Measurements from ENCODE around the gene SNX24.

DNA sequence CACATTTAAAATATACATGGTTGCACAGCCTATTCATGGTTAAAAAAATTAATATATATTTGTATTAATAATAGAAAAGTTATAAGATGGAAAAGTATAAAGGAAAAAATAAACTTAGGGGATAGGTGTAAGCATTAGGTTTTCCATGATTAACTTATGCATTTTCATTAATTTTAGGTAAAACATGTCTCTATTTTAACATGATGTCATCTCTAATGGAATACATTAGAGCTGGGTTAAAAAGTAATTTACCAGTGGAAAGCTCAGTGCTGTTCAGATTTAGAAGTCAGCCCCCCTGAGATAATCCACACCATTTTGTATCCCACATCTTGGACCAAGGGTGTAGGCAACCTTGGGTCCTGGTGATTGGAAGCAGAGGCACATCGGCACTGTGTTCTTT is 49.7 kb downstream of the SNX24 start:
- no peak for TF ChIP-seq CTCF (IDR thresholded peaks at IDR 0.05)
- TF ChIP-seq EP300 (IDR thresholded peaks at IDR 0.05; ENCODE audit: low read depth), result no peak
- no peak for TF ChIP-seq POLR2A (IDR thresholded peaks at IDR 0.05)
